B cell (primary cell): ENCODE results near the gene MYH11. TPM values are rescaled to one million over a fixed set of nuclear protein-coding genes. Genes with fewer than 3 reads are reported as not detected.

Experiments used
- ATAC-seq: fragments of 200-7000 bp; cut with Tn5 transposase; one replicate; pipeline ENCODE4 v1.10.0; 2021; ENCODE audit warnings: low read depth, mild to moderate bottlenecking, moderate number of reproducible peaks, moderate library complexity
- CTCF ChIA-PET: fragments of 350-600 bp; sonication (Branson Sonifier 250); formaldehyde crosslinking; loops from one replicate; lab custom pipeline; 2021; ENCODE audit warnings: antibody characterized with exemption, inconsistent platforms; lab: Charles Lee
- POLR2A ChIA-PET: fragments of 350-600 bp; sonication (Branson Sonifier 250); formaldehyde crosslinking; loops from one replicate; lab custom pipeline; 2021; ENCODE audit warnings: antibody characterized with exemption; lab: Charles Lee
- DNase-seq: peaks from one replicate; pipeline ENCODE4 v3.0.0; 2013
- H2AFZ ChIP-seq: 2 replicates; pipeline ENCODE4 v1.6.1; 2012; ENCODE audit warnings: mild to moderate bottlenecking, low read depth, low read length; ENCODE audit not compliant: insufficient read depth, poor library complexity, severe bottlenecking
- H3K27ac ChIP-seq, 2 donors: 1 replicate in 1 of 2; 2 replicates in 1 of 2; pipeline ENCODE4 v1.5.1; 2012 to 2013; ENCODE audit warnings: low read length in 2 of 2, mild to moderate bottlenecking in 2 of 2, moderate library complexity in 1 of 2
- H3K27me3 ChIP-seq, 4 experiments: fragments of 200-600 bp in 1 of 4; sonication (generic) in 1 of 4; replicated peaks in 1 of 4; 1 replicate in 2 of 4; 2 replicates in 2 of 4; pipeline versions ENCODE4 v1.6.1 to v1.7.0; 2013 to 2016; ENCODE audit warnings: low read length in 3 of 4, mild to moderate bottlenecking in 2 of 4, mixed read lengths in 1 of 4, moderate library complexity in 1 of 4; ENCODE audit not compliant: insufficient read depth in 4 of 4, control insufficient read depth in 3 of 4; ENCODE audit errors: control extremely low read depth in 1 of 4
- H3K36me3 ChIP-seq, 2 experiments: replicated peaks in 1 of 2; 1 replicate in 1 of 2; 2 replicates in 1 of 2; pipeline versions ENCODE4 v1.6.1 to v1.7.1; 2013; ENCODE audit warnings: low read length in 1 of 2; ENCODE audit not compliant: insufficient read depth in 2 of 2, control insufficient read depth in 1 of 2; ENCODE audit errors: control extremely low read depth in 1 of 2, extremely low read depth in 1 of 2
- H3K4me1 ChIP-seq, 2 donors: fragments of 200-600 bp in 1 of 2; sonication (generic) in 1 of 2; 1 replicate in 1 of 2; 2 replicates in 1 of 2; pipeline versions ENCODE4 v1.5.1 to v1.6.1; 2013 to 2017; ENCODE audit warnings: low read length in 2 of 2; ENCODE audit not compliant: control insufficient read depth in 2 of 2, insufficient read depth in 2 of 2
- H3K4me2 ChIP-seq: replicated peaks from 2 replicates; pipeline ENCODE3; 2012; ENCODE audit warnings: mild to moderate bottlenecking, low read depth, low read length; ENCODE audit not compliant: poor library complexity, severe bottlenecking
- H3K4me3 ChIP-seq, 5 experiments: fragments of 200-600 bp in 1 of 5; sonication (generic) in 1 of 5; 1 replicate in 3 of 5; 2 replicates in 2 of 5; pipeline versions ENCODE4 v1.5.1 to v1.7.0; 2011 to 2016; ENCODE audit warnings: low read length in 4 of 5, mild to moderate bottlenecking in 4 of 5, low read depth in 2 of 5, control low read depth in 1 of 5, moderate library complexity in 1 of 5; ENCODE audit not compliant: insufficient read depth in 1 of 5; ENCODE audit errors: control extremely low read depth in 1 of 5, extremely low read depth in 1 of 5
- H3K79me2 ChIP-seq: fragments of 200-600 bp; sonication (generic); one replicate; pipeline ENCODE4 v1.6.0; 2016; ENCODE audit warnings: low read length; ENCODE audit not compliant: control insufficient read depth, insufficient read depth
- H3K9ac ChIP-seq: fragments of 200-600 bp; sonication (generic); 2 replicates; pipeline ENCODE4 v1.6.1; 2017; ENCODE audit warnings: mild to moderate bottlenecking, low read length, moderate library complexity
- H3K9me3 ChIP-seq, 3 donors: one replicate each; pipeline versions ENCODE4 v1.6.1 to v1.7.1; 2013; ENCODE audit warnings: low read length in 2 of 3; ENCODE audit not compliant: control insufficient read depth in 2 of 3, insufficient read depth in 1 of 3; ENCODE audit errors: control extremely low read depth in 1 of 3
- H4K20me1 ChIP-seq: 2 replicates; pipeline ENCODE4 v1.6.0; 2012; ENCODE audit warnings: mild to moderate bottlenecking, low read length; ENCODE audit not compliant: insufficient read depth, control insufficient read depth, poor library complexity, severe bottlenecking
- H3K27ac Mint-ChIP-seq: one replicate; pipeline ENCODE4 v1.8.0; 2021; ENCODE audit warnings: mixed read lengths
- H3K27me3 Mint-ChIP-seq: one replicate; pipeline ENCODE4 v1.8.0; 2021; ENCODE audit warnings: mixed read lengths
- H3K4me1 Mint-ChIP-seq: one replicate; pipeline ENCODE4 v1.8.0; 2021; ENCODE audit warnings: mixed read lengths
- H3K4me3 Mint-ChIP-seq: one replicate; pipeline ENCODE4 v1.8.0; 2021; ENCODE audit warnings: mixed read lengths
- H3K9me3 Mint-ChIP-seq: one replicate; pipeline ENCODE4 v1.8.0; 2022; ENCODE audit warnings: mixed read lengths; ENCODE audit not compliant: insufficient read depth
- EZH2 ChIP-seq: IDR thresholded peaks from 2 replicates; pipeline ENCODE4 v1.6.1; 2012; ENCODE audit warnings: borderline replicate concordance, low read depth, mild to moderate bottlenecking, moderate library complexity, low read length; ENCODE audit not compliant: insufficient read depth, poor library complexity, severe bottlenecking
- WGBS: methylation state at CpG from one replicate; pipeline ENCODE4 v1.1.5; 2013; ENCODE audit warnings: missing lambda C conversion rate; ENCODE audit not compliant: insufficient coverage; 5-methylcytosine and 5-hydroxymethylcytosine counted together
- intact Hi-C: fragments of 100-400 bp; cut with micrococcal nuclease; formaldehyde crosslinking; loops from one replicate; pipeline ENCODE4 v1.10.0; 2022
- polyA plus RNA-seq: library from polyadenylated mRNA; depleted of rRNA; stranded (reverse); fragments of >200 nt; gene quantifications from 2 replicates; pipeline ENCODE4 v1.2.3, GENCODE V29; 2012
- total RNA-seq, 2 donors: library from RNA; stranded (reverse); fragments of 120-200 nt in 1 of 2; gene quantifications; 1 replicate in 1 of 2; 2 replicates in 1 of 2; pipeline versions ENCODE4 v1.2.3 to v1.2.4, GENCODE V29; 2013 to 2022
- TF ChIP-seq, protein P1 (sequence below): fragments of 200-600 bp; IDR thresholded peaks from one replicate; pipeline ENCODE4 v1.8.0; 2022; ENCODE audit warnings: antibody characterized with exemption, mild to moderate bottlenecking

The MYH11 gene
- total and polyA plus RNA-seq, 2 donors (not counting 1 experiment from before 2014, with no cell fraction given): 0.05 to 0.16 TPM

DNA sequence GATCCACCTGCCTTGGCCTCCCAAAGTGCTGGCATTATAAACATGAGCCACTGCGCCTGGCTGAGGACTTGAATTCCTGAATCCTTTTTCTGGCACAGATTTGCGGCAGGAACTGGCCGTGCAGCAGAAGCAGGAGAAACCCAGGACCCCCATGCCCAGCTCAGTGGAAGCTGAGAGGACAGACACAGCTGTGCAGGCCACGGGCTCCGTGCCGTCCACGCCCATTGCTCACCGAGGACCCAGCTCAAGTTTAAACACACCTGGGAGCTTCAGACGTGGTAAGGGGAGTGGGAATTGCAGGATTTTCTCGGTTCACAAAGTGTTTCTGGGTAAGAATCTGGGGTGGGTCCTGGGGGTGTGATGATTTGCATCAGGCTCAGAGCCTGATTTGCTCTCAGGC is 165.8 kb downstream of the MYH11 start:
- Histone ChIP-seq H4K20me1 (peaks cover 15% of the 10 kb centered on the region), H3K4me2 (no peak overlapping the region), H3K79me2 (peaks cover 41% of the 10 kb centered on the region), H2AFZ (no peak overlapping the region), H3K36me3 (peaks cover 0 to 89% of the 10 kb centered on the region in 2 experiments), H3K4me1 (no peaks in the 10 kb centered on the region), H3K27ac (no peak overlapping the region), H3K4me3 (no peak overlapping the region), H3K27me3 (no peaks in the 10 kb centered on the region), H3K9me3 (no peaks in the 10 kb centered on the region), H3K9ac (no peak overlapping the region)
- WGBS: 100% methylated on average over 10 of the region's 10 CpGs
- Mint-ChIP-seq H3K4me1 (no peaks in the 10 kb centered on the region), H3K9me3 (no peaks in the 10 kb centered on the region), H3K4me3 (no peak overlapping the region), H3K27me3 (no peaks in the 10 kb centered on the region), H3K27ac (no peak overlapping the region)
- TF ChIP-seq, protein P1, sequence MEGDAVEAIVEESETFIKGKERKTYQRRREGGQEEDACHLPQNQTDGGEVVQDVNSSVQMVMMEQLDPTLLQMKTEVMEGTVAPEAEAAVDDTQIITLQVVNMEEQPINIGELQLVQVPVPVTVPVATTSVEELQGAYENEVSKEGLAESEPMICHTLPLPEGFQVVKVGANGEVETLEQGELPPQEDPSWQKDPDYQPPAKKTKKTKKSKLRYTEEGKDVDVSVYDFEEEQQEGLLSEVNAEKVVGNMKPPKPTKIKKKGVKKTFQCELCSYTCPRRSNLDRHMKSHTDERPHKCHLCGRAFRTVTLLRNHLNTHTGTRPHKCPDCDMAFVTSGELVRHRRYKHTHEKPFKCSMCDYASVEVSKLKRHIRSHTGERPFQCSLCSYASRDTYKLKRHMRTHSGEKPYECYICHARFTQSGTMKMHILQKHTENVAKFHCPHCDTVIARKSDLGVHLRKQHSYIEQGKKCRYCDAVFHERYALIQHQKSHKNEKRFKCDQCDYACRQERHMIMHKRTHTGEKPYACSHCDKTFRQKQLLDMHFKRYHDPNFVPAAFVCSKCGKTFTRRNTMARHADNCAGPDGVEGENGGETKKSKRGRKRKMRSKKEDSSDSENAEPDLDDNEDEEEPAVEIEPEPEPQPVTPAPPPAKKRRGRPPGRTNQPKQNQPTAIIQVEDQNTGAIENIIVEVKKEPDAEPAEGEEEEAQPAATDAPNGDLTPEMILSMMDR: no peak
- no peak for ATAC-seq
- no peak for DNase-seq
- ChIA-PET POLR2A (interaction anchor here (0.6 kb wide), 2 partner anchors 68 to 200 kb away, joined by 3 to 4 read pairs; no protein-coding TSS in a partner anchor), CTCF (interaction anchor here (0.6 to 2.6 kb wide), 4 partner anchors 13 to 49 kb away, joined by 3 to 15 read pairs (median 6); partner anchors contain the start of gene MARF1)
- intact Hi-C loops: no loop called here

DNA sequence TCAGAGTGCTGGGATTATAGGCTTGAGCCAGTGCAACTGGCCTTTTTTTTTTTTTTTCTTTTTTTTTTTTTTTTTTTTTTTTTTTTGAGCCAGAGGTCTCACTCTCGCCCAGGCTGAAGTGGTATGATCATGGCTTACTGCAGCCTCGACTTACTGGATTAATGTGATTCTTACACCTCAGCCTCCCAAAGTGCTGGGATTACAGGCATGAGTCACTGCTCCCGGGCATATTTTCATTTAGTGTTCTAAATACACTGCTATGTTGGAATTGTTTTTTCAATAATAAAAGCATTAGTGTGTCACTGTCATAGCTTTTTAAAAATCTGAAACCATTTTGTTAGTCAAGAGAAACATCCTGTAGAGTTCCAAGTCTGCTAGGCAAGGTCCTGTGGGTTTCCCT is 166.5 kb downstream of the MYH11 start:
- DNase-seq (no peak), ATAC-seq (no peak)
- H3K79me2 ChIP-seq: peaks cover 47% of the 10 kb centered on the region
- no peak overlapping the region for H2AFZ ChIP-seq
- POLR2A ChIA-PET: no interaction called here
- no CpG with 5 or more reads among the region's 3 CpGs for WGBS
- H3K4me3 ChIP-seq: no peak overlapping the region
- peaks cover 19% of the 10 kb centered on the region for H4K20me1 ChIP-seq
- H3K4me2 ChIP-seq: no peak overlapping the region
- peaks cover 2 to 88% of the 10 kb centered on the region in 2 experiments for H3K36me3 ChIP-seq
- H3K27me3 ChIP-seq: no peaks in the 10 kb centered on the region
- no peaks in the 10 kb centered on the region for H3K9me3 ChIP-seq
- no peaks in the 10 kb centered on the region for H3K27me3 Mint-ChIP-seq
- H3K9ac ChIP-seq: no peak overlapping the region
- H3K27ac ChIP-seq: no peak overlapping the region
- H3K9me3 Mint-ChIP-seq: no peaks in the 10 kb centered on the region
- TF ChIP-seq, protein P1: no peak
- no peak for TF ChIP-seq EZH2
- no peak overlapping the region for H3K27ac Mint-ChIP-seq
- no peaks in the 10 kb centered on the region for H3K4me1 ChIP-seq
- intact Hi-C loops: no loop called here
- CTCF ChIA-PET: interaction anchor here (0.8 to 2.6 kb wide), 3 partner anchors 14 to 263 kb away, joined by 3 to 15 read pairs (median 5); no protein-coding TSS in a partner anchor
- no peaks in the 10 kb centered on the region for H3K4me1 Mint-ChIP-seq
- no peak overlapping the region for H3K4me3 Mint-ChIP-seq
